Panc1 (cell line): Measurements from ENCODE around the gene TMEM203. TPM values are rescaled to one million over a fixed set of nuclear protein-coding genes. Genes with fewer than 3 reads are reported as not detected.

ENCODE experiments used
- ATAC-seq: fragments of 200-7000 bp; cut with Tn5 transposase; 2 replicates; pipeline ENCODE4 v1.9.1; 2020; ENCODE audit warnings: mild to moderate bottlenecking, moderate library complexity
- BruUV-seq: library from RNA; stranded (reverse); fragments of 400-500 nt; replicated peaks from 2 replicates; lab custom pipeline; 2021; lab: Mats Ljungman, UMichigan
- CTCF ChIA-PET: fragments of 300-600 bp; sonication (Branson Sonifier 250); formaldehyde crosslinking; loops from one replicate; lab custom pipeline; 2022; ENCODE audit warnings: antibody characterized with exemption; lab: Charles Lee
- POLR2A ChIA-PET: fragments of 300-600 bp; sonication (Branson Sonifier 250); formaldehyde crosslinking; loops from one replicate; lab custom pipeline; 2022; ENCODE audit warnings: antibody characterized with exemption; lab: Charles Lee
- DNase-seq: peaks from one replicate; pipeline ENCODE4 v3.0.0-alpha.2; 2010; ENCODE audit warnings: low read depth, low spot score
- H3K27ac ChIP-seq: 2 replicates; pipeline ENCODE4 v1.5.1; 2011; ENCODE audit warnings: mild to moderate bottlenecking, low read length, inconsistent platforms
- H3K27me3 ChIP-seq: fragments of 200-500 bp; sonication (Bioruptor generic); 2 replicates; pipeline ENCODE4 v1.6.0; 2014; ENCODE audit warnings: low read length, inconsistent platforms; ENCODE audit not compliant: control insufficient read depth, insufficient read depth
- H3K36me3 ChIP-seq: fragments of 200-500 bp; sonication (Bioruptor generic); 2 replicates; pipeline ENCODE4 v1.5.1; 2014; ENCODE audit warnings: inconsistent platforms, mild to moderate bottlenecking, low read length, moderate library complexity; ENCODE audit not compliant: control insufficient read depth, insufficient read depth
- H3K4me1 ChIP-seq: 2 replicates; pipeline ENCODE4 v1.5.1; 2011; ENCODE audit warnings: inconsistent platforms, mild to moderate bottlenecking, low read length, moderate library complexity; ENCODE audit not compliant: control insufficient read depth, insufficient read depth
- H3K4me3 ChIP-seq, 2 experiments: 2 replicates each; pipeline ENCODE4 v1.5.1; 2011 to 2012; ENCODE audit warnings: low read depth in 2 of 2, low read length in 2 of 2, mild to moderate bottlenecking in 2 of 2, inconsistent platforms in 1 of 2, moderate library complexity in 1 of 2
- H3K9me3 ChIP-seq: fragments of 200-500 bp; sonication (Bioruptor generic); 2 replicates; pipeline ENCODE4 v1.5.1; 2014; ENCODE audit warnings: low read depth, mild to moderate bottlenecking, inconsistent platforms, low read length, moderate library complexity; ENCODE audit not compliant: control insufficient read depth, insufficient read depth
- CTCF ChIP-seq: fragments of 450-650 bp; IDR thresholded peaks from 2 replicates; pipeline ENCODE4 v1.5.1; 2017; ENCODE audit warnings: mild to moderate bottlenecking
- POLR2AphosphoS5 ChIP-seq: IDR thresholded peaks from 2 replicates; pipeline ENCODE4 v1.6.1; 2012; ENCODE audit warnings: mild to moderate bottlenecking, low read depth, low read length, moderate library complexity
- REST ChIP-seq, 2 experiments: IDR thresholded peaks; 2 replicates each; pipeline ENCODE4 v1.6.1; 2011 to 2012; ENCODE audit warnings: low read depth in 2 of 2, control low read depth in 1 of 2, low read length in 1 of 2, mild to moderate bottlenecking in 1 of 2, moderate library complexity in 1 of 2; ENCODE audit not compliant: insufficient read depth in 1 of 2
- SIN3A ChIP-seq: IDR thresholded peaks from 2 replicates; pipeline ENCODE4 v1.6.1; 2012; ENCODE audit warnings: low read depth, mild to moderate bottlenecking, low read length, moderate library complexity, borderline replicate concordance; ENCODE audit not compliant: insufficient read depth
- TCF7L2 ChIP-seq: IDR thresholded peaks from 2 replicates; pipeline ENCODE4 v1.6.1; 2011; ENCODE audit warnings: mild to moderate bottlenecking, low read depth, low read length, inconsistent platforms
- in situ Hi-C: cut with HindIII; loops from 2 replicates; pipeline ENCODE4 v1.10.0; 2016; ENCODE audit warnings: low sequenced_read_pairs, low pct_unique_long_range_greater_than_20kb
- intact Hi-C: fragments of 100-400 bp; cut with micrococcal nuclease; formaldehyde crosslinking; loops from one replicate; pipeline ENCODE4 v1.10.0; 2022; ENCODE audit not compliant: unreplicated experiment
- total RNA-seq: library from RNA; stranded (reverse); gene quantifications from one replicate; pipeline ENCODE4 v1.2.1, GENCODE V29; 2021; ENCODE audit not compliant: unreplicated experiment

The TMEM203 gene
- total RNA-seq, 1 experiment from 2014 or later = 25.4 TPM

- no peaks in the 10 kb centered on the region for H3K27me3 ChIP-seq
- ATAC-seq (peak; percentile 55), DNase-seq (no peak)
- POLR2A ChIA-PET = no interaction called here
- intact Hi-C loops (no loop called here), in situ Hi-C loops (no loop called here)
- TF ChIP-seq TCF7L2 (no peak), POLR2AphosphoS5 (no peak), CTCF (no peak), REST (IDR thresholded peaks at IDR 0.05; ENCODE audit: insufficient read depth in 1 of 2, low read depth in 2 of 2, low read length in 1 of 2) (no peak), SIN3A (no peak)
- peak overlapping the region; percentile 37 to 48 for H3K4me3 ChIP-seq
- CTCF ChIA-PET = no interaction called here
- no peaks in the 10 kb centered on the region for H3K36me3 ChIP-seq
- no peak overlapping the region for H3K27ac ChIP-seq
- no peaks in the 10 kb centered on the region for H3K9me3 ChIP-seq
- H3K4me1 ChIP-seq = peaks cover 6% of the 10 kb centered on the region
- BruUV-seq = no TSS peak
These were observed 36.9 kb downstream of the TMEM203 start for GRCh38 chr9:137168573-137168903.

- H3K4me1 ChIP-seq = peaks cover 6% of the 10 kb centered on the region
- no peaks in the 10 kb centered on the region for H3K9me3 ChIP-seq
- in situ Hi-C loops (no loop called here), intact Hi-C loops (no loop called here)
- ChIA-PET CTCF (interaction anchor here (1.3 kb wide), 1 partner anchor 13 kb away, joined by 4 read pairs; no protein-coding TSS in a partner anchor), POLR2A (no interaction called here)
- H3K4me3 ChIP-seq = peak overlapping the region; percentile 27 to 37; a peak in 3 of 4 replicates
- no peaks in the 10 kb centered on the region for H3K27me3 ChIP-seq
- H3K27ac ChIP-seq = no peak overlapping the region
- DNase-seq = no peak
- ATAC-seq = peak; percentile 35
- H3K36me3 ChIP-seq = no peaks in the 10 kb centered on the region
- TF ChIP-seq TCF7L2 (no peak), CTCF (no peak), REST (IDR thresholded peaks at IDR 0.05; ENCODE audit: insufficient read depth in 1 of 2, low read depth in 2 of 2, low read length in 1 of 2) (no peak), SIN3A (no peak), POLR2AphosphoS5 (no peak)
- no TSS peak for BruUV-seq
These were observed 37.5 kb downstream of the TMEM203 start for GRCh38 chr9:137167747-137168572.
